NCI-H524 treated with DMSO at 0.1 percent for 48 hours (cell line): ENCODE measurements around the gene ABCB9.

Source experiments
- DNase-seq: peaks from one replicate; lab custom pipeline; 2025; lab: John Stamatoyannopoulos, UW

ABCB9 gene

DNA sequence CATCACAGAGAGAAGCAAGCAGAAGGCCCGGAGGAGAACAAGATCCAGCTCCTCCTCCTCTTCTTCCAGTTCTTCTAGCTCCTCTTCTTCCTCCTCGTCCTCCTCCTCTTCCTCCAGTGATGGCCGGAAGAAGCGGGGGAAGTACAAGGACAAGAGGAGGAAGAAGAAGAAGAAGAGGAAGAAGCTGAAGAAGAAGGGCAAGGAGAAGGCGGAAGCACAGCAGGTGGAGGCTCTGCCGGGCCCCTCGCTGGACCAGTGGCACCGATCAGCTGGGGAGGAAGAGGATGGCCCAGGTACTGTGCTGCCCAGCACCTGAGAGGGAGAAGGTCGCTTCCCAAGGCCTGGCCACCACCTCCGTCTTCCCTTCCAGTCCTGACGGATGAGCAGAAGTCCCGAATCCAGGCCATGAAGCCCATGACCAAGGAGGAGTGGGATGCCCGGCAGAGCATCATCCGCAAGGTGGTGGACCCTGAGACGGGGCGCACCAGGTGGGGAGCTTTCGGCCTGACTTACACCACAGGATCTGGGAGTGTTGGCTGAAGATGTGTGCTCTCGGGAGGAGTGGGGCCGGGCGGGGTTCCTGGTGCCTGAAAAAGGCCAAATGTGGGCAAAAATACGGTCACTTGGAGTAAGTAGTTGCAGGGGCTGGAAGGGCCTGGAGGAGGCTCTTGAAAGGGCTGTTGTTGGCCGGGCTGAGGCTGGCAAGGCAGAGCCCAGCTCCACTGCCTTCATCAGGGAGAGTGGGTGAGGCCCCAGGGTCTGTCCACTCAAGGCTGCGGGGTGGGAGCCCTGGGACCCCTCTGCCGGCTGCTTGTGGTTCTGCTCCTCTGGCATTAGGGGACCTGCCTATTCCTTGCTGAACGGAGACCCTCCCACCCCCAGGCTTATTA lies 15.6 kb upstream of the ABCB9 start:
- no peak for DNase-seq

DNA sequence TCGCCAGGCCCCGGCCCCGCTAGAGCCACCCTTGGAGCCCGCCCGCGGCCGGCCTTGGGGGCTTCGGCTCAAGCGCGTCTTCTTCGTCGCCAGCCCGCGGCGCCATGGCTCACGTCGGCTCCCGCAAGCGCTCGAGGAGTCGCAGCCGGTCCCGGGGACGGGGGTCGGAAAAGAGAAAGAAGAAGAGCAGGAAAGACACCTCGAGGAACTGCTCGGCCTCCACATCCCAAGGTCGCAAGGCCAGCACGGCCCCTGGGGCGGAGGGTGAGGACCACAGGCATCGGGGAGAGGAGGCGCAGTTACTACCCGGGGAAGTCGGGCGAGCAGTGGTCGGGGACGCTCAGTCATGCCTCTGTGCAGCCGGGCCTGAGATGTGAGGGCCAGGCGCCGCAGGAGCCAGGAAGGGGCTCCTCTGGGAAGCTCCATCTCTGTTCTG lies 14.8 kb upstream of the ABCB9 start:
- DNase-seq: no peak

DNA sequence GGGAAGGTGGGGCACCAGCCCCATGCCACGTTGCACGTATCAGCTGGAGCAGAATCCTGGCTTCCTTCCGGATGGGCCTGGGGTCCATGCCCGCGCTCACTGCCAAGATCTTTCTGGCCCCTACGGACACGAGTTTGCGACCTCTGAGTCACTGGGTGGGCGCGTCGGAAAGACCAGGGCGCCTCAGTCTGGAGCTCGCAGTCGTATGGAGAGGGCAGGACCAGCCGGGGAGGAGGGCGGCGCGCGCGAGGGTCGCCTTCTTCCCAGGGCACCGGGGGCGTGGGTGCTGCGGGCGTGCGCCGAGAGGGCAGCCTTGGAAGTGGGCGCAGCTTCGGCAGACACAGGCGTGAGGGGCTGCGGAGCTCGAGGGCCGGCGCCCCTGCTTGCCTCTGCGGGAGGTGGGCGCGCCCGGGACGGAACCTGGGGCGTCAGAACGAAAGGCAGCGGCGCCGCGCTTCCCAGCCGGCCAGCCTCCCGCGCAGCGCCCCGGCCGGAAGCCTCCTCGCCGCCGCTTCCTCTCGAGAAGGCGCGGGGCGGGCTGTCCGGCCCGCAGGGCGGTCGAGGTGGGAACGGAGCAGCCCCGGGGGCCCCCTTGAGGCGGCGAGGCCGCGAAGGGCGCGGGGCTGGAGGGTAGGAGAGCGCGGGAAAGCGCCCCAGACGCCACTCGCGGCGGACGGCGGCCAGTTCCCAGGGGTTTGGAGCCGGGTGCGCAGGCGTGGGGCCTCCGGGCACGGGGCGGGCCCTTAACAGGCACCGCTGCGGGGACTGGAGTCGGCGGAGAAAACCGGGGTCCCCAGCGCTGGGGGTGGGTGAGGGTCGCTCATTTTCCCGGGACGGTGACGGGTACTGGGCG lies 14.1 kb upstream of the ABCB9 start, which contains the start of gene ARL6IP4:
Gene ARL6IP4 (plus strand): TSS at position 499 of the 853 bp plus-strand sequence. CDS start 459 bp downstream, outside the sequence.
- no peak for DNase-seq

DNA sequence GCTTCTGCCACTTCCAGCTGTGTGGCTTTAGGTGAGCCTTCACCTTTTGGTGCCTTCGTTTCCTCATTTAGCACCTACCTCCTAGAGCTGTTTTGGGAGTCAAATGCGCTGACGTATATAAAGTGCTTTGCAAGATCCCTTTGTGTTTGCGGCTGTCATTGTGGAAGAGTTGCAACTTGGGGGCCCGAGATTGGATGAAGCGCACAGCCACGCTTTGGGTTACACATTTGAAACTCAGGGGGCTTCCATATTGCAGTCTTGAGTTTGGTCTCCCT lies 13.6 kb upstream of the ABCB9 start:
- DNase-seq: no peak

DNA sequence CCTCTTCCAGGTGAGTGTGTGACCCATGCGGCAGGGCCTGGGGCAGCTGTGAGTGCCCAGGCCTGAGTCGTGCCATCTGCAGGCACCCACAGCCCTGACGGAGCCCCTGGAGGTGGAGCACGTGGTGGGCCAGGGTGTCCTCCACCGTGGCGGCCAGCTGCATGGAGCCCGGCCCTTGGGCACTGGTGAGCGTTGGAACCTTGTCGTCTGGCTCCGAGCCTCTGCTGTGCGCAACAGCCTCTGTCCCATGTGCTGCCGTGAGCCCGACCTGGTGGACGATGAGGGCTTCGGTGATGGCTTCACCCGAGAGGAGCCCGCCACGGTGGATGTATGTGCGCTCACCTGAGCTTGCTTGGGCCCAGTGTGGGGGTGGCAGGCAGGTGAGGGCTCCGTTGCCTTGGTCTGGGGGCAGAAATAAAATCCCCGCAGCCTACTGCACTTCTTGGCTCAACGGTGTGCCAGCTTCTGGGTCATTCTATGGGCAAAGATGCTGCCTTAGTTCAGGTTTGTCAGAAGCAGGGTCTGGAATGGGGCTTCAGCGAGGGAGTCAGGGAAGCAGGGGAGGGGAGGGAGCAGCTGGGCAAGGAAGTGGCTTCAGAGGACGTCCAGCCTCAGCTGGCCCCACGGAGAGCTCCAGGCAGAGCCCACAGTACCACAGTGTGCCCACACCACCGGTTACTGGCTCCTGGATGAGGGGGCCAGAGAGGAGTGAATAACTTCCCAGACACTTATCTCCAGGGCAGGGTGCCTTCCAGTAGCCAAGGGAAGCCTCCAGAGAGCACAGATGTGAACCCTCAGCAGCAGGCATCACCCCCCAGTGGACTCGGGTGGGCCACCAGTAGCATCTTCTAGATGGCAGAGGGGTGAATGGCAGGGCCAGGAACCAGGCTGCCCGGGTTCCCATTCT lies 13.0 kb upstream of the ABCB9 start:
- DNase-seq: no peak

DNA sequence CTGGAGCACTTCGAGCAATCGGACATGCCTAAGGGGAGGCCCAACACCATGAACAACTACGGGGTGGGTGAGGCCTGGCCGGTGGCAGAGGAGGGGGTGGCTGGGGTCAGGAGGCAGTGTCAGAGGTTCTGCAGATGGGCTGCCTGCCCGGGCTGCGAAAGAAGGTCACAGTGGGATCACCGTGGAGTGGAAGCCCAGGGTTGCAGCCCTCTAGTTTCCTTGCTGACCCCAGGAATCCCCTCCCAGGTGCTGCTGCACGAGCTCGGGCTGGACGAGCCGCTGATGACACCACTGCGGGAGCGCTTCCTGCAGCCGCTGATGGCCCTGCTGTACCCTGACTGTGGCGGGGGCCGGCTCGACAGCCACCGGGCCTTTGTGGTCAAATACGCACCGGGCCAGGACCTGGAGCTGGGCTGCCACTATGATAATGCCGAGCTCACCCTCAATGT lies 12.3 kb upstream of the ABCB9 start:
- no peak for DNase-seq

DNA sequence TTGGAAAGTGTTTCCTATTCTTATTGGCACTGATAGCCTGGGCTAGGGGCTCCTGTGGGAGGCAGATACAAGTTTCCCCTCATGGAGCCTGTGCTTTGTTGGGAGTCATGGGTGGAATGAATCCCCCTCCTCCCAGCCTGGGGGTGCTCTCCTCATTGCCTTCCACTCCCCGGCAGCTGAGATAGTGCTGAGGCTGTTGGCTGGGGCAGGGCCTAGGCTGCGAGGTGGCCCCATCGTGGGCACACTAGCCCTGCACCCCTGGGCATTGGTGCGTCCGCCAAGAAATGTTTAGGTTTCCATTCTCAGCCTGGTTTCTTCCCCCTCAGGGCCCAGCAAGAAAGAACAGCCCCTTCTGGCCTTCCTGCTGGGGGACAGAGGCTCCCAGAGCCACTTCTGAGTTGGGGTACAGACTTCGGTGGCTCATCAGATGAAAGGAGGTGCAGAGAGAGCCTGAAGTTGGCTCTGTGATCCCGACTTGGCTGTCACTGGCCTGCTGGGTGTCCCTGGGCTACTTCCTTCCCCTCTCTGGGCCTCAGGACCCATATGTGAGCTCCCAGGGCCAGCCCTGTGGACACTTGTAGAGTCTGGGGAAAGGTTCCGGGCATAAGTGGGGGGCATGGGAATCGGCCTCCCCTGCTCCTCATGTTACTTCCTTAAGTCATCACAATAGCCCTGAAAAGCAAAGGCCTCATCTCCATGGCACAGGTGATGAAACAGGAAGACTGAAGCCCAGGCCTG lies 11.6 kb upstream of the ABCB9 start:
- DNase-seq: no peak

DNA sequence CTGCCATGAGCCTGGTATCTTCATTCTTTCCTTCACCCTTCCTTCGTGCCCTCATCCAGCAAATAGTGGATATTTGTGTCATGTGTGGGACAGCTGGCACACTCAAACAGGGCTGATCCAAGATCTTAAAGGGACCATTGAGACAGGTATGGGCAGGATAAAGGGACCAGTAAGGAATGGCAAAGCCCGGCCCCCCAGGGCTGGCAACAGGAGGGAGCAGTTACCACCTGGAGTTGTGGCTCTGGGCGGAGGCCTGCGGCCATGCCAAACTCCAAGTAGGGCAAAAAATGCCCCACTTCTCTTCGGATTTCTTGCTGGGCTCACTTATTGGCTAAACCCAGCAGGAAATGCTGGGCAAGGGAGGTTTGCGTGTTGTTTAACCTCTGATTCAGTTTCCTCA lies 10.9 kb upstream of the ABCB9 start:
- DNase-seq: no peak

DNA sequence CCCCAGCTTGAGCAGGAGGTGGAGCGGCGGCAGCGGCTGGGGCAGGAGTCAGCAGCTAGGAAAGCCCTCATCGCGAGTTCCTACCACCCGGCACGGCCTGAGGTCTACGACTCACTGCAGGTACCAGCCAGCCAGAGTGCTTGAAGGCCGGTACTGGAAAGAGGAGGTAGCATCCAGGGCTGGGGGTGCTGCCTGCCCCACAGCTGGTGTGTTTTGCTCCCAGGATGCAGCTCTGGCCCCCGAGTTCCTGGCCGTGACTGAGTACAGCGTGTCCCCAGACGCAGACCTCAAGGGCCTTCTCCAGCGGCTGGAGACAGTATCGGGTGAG lies 10.3 kb upstream of the ABCB9 start:
- no peak for DNase-seq

DNA sequence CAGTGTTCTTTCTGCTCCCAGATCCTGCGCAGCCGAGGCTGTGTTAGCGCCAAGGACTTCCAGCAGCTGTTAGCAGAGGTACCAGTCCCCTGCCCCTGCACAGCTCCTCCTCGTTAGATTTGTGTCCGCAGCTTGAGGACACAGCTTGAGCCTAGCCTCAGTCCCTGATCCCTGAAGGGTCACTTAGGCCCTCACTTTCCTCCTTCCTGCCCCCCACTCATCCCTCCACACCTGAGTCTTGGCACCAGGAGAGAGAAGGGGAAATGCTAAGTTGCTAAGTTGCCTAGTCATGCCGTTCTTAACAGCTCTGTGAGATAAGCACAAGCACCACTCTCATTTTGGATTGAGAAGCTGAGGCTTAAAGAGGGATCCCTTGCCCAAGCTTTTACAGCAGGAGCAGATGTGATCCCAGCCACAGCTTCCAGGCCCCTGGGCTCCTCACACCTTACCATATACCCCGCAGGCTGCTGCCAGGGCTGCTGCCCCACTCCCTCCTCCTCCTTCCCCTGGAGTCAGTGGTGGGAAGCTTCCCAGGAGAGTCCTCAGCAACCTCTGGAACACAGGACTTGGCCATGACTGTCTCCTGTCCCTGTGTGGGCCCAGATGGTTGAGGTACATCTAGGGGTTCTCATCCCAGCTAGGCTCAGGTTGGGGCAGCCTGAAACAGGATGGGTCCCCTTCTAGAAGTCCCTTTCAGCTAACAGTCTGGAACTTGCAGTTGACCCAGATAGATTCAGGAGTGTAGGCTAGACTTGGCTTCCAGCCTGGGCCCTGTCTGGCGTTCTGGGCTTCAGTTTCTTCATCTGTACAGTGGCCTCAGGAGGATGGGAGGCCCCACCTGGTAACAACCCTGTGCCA lies 9.8 kb upstream of the ABCB9 start:
- DNase-seq: no peak

DNA sequence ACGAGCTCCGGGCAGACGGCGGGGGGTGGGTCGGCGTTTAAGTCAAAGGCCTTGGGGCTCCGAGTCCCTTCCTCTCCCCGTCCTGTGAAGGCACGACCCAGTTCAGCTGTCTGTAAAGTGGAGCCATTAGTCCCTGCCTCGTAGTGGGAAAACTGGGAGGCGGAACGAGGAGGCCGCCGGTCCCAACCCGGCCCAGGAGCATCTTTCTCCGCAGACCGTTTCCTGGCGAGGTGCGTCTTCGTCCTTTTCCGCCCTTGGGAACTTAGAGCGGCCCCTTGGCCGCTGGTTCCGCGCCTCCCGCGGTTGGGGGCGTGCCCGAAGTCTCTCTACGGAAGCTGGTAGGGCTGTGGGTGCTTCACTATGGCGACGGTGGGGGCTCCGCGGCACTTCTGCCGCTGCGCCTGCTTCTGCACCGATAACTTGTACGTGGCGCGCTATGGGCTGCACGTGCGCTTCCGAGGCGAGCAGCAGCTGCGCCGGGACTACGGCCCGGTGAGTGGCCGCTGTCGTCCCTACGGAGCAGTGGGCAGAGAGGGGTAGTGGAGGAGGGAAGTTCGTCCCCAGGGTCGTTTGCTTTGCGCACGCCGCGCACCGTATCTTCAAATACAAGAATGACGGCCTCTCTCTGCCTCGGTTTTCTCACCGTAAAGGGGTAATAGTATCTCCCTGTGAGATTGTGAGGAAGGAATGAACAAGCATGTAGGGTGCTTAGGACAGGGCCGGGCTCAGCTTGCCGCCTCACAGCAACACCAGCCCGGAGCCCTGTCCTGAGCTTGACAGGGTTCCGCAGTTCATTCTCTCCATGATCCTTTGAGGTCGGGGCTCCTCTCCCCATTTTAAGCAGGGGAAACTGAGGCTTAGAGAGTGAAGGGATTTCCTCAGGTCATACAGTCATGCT lies 8.9 kb upstream of the ABCB9 start, which contains the start of gene OGFOD2:
Gene OGFOD2 (plus strand): TSS at position 353 of the 898 bp plus-strand sequence. CDS start 8 bp downstream, at position 361.
- DNase-seq: peak; percentile 51

DNA sequence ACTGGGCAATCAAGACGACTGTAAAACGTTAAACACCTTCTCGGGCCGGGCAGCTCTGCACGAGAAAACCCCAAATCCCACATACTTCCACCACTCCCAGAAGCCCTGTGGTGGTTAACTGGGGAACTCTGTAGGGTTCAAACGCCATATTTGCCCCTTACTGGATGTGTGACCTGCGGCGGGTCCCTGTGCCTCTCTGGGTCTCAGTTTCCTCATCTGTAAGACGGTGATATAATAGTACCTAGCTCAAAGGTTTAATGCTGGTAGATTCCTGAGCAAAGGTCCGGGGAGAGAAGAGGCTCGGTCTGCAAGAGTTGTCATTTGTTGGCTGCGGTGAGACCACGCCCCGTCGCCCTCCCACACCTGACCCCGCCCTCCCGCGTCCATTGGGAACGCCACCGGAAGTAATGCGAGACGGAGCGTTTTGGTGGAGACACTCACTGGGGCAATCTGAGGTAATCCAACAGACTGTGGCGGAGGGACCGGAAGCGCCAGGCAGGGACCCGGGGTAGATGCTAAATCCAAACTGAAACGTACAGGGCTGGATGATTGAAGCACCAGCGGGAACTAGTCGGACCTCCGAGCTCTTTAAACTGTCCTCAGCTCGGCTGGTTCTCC lies 8.1 kb upstream of the ABCB9 start:
- DNase-seq: peak; percentile 79

DNA sequence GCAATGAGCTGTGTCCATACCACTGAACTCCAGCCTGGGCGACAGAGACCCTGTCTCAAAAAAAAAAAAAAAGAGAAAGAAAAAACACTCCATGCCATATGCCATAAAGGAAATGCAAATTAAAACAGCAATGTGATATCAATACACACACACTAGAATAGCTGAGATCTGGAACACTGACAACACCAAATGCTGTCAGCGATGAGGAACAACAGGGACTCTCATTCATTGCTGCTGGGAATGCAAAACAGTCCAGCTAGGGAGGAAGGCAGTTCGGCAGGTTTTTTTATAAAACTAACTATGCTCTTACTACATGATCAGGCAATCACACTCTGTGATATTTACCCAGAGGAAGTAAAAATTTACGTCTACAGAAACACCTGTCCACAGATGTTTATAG lies 3.4 kb upstream of the ABCB9 start:
- DNase-seq: no peak

DNA sequence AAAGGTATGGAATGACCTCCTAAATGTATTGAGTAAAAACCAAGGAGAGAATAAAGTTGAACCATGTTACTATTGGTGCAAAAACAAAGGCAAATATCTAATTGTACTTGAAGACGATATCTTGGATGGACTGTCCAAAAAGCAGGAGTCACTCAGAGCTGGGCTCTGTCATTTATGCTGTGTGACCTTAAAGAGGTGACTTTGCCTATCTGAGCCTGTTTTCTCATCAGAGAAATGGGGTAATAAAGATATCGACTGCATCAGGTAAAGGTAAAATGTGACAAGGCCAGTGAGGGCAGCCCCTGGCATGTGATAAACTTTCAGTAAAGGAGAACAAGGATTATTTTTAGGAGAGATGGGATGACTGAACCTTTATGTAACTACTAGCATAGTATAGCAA lies 1.8 kb upstream of the ABCB9 start:
- DNase-seq: no peak

DNA sequence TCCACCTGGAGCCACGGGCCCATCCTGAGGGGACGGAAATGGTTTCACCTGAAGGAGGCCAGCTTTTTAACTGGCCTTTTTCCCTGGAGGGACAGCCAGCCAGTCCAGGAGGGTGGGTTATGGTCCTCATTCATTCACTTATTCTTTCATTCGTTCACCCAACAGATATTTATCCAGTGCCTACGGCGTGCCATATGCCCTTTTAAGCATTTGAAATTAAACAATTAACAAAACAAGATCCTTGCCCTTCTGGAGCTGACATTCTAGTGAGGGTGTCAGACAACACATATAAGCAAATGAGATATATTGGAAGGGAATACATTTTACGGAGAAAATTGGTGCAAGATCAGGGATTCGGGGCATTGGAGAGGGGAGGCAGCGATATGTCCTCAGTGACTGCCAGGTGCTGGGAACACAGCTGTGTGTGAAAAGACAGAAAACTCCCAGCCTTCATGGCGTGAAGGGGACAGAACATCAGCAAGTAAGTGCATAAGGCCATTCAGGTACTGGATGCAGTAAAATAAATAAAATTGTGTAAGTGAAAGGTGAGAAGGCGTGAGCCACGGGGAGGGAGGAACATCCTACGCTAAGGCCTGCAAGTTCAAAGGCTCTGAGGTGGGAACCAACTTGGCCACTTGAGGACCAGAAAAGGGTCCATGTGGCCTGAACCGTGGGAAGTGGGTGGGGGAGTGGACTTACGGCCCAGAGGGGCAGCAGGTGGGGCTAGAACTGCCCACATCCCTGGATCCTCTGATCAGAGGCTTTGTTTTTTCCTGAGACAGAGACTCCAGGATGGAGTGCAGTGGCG lies 684 bp upstream of the ABCB9 start:
- no peak for DNase-seq

DNA sequence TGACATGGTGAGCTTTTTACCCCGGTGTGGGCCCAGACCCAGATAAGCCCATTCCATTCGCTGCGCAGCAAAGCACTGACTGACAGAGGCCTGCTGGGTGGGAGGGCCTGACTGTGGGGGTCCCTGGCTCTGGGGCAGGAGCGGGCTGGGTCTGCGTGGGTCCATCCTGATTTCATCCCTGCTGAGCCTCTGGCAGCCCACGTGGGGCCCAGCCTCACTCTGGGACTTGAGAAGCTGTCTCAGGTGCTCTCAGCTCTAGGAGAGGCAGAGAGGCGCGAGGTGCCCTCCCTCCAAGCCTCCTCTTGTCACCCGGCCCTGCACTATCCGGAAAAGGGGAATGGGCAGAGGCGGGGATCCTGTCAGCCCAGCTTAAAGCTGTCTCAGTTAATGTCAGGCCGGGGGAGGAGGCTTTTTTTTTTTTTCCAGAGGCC lies 927 bp downstream of the ABCB9 start:
- DNase-seq: no peak

DNA sequence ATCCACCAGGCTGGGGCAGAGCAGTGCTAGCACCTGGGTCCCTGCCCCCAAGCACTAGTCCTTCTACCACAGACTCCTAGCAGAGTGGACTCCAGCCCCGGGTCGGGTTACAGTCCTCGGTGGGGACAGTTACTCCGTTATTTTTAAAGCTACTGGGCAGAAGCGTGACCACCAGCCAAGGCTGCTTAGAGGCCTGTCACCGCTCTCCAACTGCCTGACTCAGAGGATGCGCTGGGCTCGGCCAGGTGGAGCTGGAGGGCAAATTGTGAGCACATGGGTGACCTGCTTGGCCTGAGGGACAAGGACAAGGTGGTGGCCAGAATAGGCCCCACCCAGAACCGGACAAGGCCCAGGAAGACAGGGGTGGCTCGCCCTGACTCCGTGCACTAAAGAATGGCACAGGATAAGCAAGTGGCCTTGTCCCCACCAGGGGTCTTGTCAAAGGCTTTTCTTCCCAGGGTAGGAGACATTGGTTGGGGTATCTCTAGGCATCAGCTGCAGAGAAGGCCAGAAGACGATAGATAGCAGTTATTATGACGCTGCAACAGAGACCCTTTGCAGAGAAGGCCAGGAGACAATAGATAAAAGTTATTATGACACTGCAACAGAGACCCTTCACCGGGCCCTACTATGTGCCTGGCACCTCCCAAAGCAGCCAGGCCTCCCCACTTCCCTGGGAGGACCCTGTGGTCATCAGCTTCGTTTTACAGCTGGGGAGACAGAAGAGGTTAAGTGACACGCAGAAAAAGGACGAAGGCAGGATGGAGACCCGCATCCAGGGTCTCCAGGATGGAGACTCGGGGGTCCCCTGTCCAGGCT lies 1.6 kb downstream of the ABCB9 start:
- no peak for DNase-seq
